DOHH2 (cell line): ENCODE measurements around the gene DISC1.

ENCODE experiments used
- H3F3A ChIP-seq: fragments of 200-600 bp; sonication (generic), shearing (Covaris generic); 2 replicates; pipeline ENCODE4 v1.6.0; 2016; ENCODE audit warnings: antibody characterized with exemption, mild to moderate bottlenecking; ENCODE audit not compliant: control insufficient read depth, insufficient read depth
- H3K27ac ChIP-seq: fragments of 200-600 bp; sonication (generic); 2 replicates; pipeline ENCODE4 v1.5.1; 2014; ENCODE audit warnings: low read depth, mild to moderate bottlenecking, low read length, moderate library complexity
- H3K27me3 ChIP-seq: fragments of 200-600 bp; sonication (generic); 2 replicates; pipeline ENCODE4 v1.6.1; 2014; ENCODE audit warnings: mild to moderate bottlenecking, low read length, mixed read lengths; ENCODE audit not compliant: control insufficient read depth
- H3K36me3 ChIP-seq: fragments of 200-600 bp; sonication (generic); 2 replicates; pipeline ENCODE4 v1.6.1; 2014; ENCODE audit warnings: mild to moderate bottlenecking, low read length, moderate library complexity, mixed read lengths; ENCODE audit not compliant: control insufficient read depth
- H3K4me1 ChIP-seq: fragments of 200-600 bp; sonication (generic); 2 replicates; pipeline ENCODE4 v1.6.1; 2014; ENCODE audit warnings: mild to moderate bottlenecking, low read length, mixed read lengths; ENCODE audit not compliant: control insufficient read depth
- H3K4me2 ChIP-seq: fragments of 200-600 bp; sonication (generic); 2 replicates; pipeline ENCODE4 v1.6.0; 2014; ENCODE audit warnings: mild to moderate bottlenecking, low read length, moderate library complexity
- H3K4me3 ChIP-seq: fragments of 200-600 bp; sonication (generic); 2 replicates; pipeline ENCODE4 v1.5.1; 2014; ENCODE audit warnings: mild to moderate bottlenecking, low read length, mixed read lengths
- H3K79me2 ChIP-seq: fragments of 200-600 bp; sonication (generic); 2 replicates; pipeline ENCODE4 v1.6.1; 2014; ENCODE audit warnings: mild to moderate bottlenecking, low read length, mixed read lengths; ENCODE audit not compliant: control insufficient read depth
- H3K9me2 ChIP-seq: fragments of 200-600 bp; sonication (generic); replicated peaks from 2 replicates; pipeline ENCODE4 v1.6.1; 2014; ENCODE audit warnings: mild to moderate bottlenecking, low read length, mixed read lengths; ENCODE audit not compliant: control insufficient read depth
- H3K9me3 ChIP-seq: fragments of 200-600 bp; sonication (generic); 2 replicates; pipeline ENCODE4 v1.6.1; 2014; ENCODE audit warnings: antibody characterized with exemption, low read length, mixed read lengths; ENCODE audit not compliant: control insufficient read depth, insufficient read depth
- H4K20me1 ChIP-seq: fragments of 200-600 bp; sonication (generic); 2 replicates; pipeline ENCODE4 v1.6.0; 2014; ENCODE audit warnings: low read depth, mild to moderate bottlenecking, antibody characterized with exemption, low read length, moderate library complexity; ENCODE audit not compliant: control insufficient read depth, insufficient read depth
- EZH2phosphoT487 ChIP-seq: fragments of 200-600 bp; sonication (generic); IDR thresholded peaks from 2 replicates; pipeline ENCODE4 v1.6.1; 2017; ENCODE audit warnings: borderline replicate concordance, mild to moderate bottlenecking, antibody characterized with exemption, low read length, moderate library complexity, mixed read lengths
- TF ChIP-seq, protein P1 (sequence below): fragments of 200-600 bp; sonication (generic); IDR thresholded peaks from one replicate; pipeline ENCODE4 v1.5.1; 2014; ENCODE audit warnings: antibody characterized with exemption, mild to moderate bottlenecking, low read depth, low read length; ENCODE audit not compliant: poor library complexity, severe bottlenecking

DISC1 gene

DNA sequence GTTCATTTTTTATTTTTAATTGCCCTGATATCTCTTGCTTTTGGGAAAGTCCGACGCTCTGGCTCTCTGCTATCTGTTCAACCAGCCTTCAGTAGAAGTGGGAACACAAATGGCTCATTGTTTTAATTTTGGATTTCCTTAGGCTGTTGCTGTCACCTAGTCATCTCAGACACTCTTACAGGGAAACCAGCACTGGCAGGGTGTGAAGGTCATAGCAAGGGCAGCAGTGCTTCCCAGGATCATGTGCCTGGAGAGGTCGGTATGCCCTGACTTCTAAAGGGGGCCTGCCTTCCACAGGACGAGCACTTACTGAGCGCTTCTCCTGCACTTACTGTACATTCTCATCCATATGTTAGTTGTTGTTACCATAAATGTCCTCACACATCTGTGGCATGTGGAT is 224.2 kb downstream of the DISC1 start:
- no peaks in the 10 kb centered on the region for H3K27me3 ChIP-seq
- H3K79me2 ChIP-seq: no peaks in the 10 kb centered on the region
- no peak overlapping the region for H3K27ac ChIP-seq
- no peaks in the 10 kb centered on the region for H3K9me2 ChIP-seq
- no peaks in the 10 kb centered on the region for H3K36me3 ChIP-seq
- no peaks in the 10 kb centered on the region for H3K9me3 ChIP-seq
- no peaks in the 10 kb centered on the region for H3K4me1 ChIP-seq
- no peaks in the 10 kb centered on the region for H4K20me1 ChIP-seq
- no peaks in the 10 kb centered on the region for H3F3A ChIP-seq
- no peak overlapping the region for H3K4me3 ChIP-seq
- no peak overlapping the region for H3K4me2 ChIP-seq
- no peak for TF ChIP-seq EZH2phosphoT487
- TF ChIP-seq, protein P1, sequence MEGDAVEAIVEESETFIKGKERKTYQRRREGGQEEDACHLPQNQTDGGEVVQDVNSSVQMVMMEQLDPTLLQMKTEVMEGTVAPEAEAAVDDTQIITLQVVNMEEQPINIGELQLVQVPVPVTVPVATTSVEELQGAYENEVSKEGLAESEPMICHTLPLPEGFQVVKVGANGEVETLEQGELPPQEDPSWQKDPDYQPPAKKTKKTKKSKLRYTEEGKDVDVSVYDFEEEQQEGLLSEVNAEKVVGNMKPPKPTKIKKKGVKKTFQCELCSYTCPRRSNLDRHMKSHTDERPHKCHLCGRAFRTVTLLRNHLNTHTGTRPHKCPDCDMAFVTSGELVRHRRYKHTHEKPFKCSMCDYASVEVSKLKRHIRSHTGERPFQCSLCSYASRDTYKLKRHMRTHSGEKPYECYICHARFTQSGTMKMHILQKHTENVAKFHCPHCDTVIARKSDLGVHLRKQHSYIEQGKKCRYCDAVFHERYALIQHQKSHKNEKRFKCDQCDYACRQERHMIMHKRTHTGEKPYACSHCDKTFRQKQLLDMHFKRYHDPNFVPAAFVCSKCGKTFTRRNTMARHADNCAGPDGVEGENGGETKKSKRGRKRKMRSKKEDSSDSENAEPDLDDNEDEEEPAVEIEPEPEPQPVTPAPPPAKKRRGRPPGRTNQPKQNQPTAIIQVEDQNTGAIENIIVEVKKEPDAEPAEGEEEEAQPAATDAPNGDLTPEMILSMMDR: no peak

- H3F3A ChIP-seq: no peaks in the 10 kb centered on the region
- no peak for TF ChIP-seq EZH2phosphoT487
- TF ChIP-seq, protein P1: no peak
- no peak overlapping the region for H3K4me2 ChIP-seq
Measured at GRCh38 chr1:231853588-231854207, 227.1 kb downstream of the DISC1 start.

GRCh38 chr1:231855361-231855760 is 228.8 kb downstream of the DISC1 start:
- no peaks in the 10 kb centered on the region for H3K4me1 ChIP-seq
- no peaks in the 10 kb centered on the region for H3K9me2 ChIP-seq
- no peak overlapping the region for H3K27ac ChIP-seq
- no peaks in the 10 kb centered on the region for H3K9me3 ChIP-seq
- no peaks in the 10 kb centered on the region for H4K20me1 ChIP-seq
- H3K4me2 ChIP-seq: no peak overlapping the region
- H3K79me2 ChIP-seq: no peaks in the 10 kb centered on the region
- H3K36me3 ChIP-seq: no peaks in the 10 kb centered on the region
- H3K27me3 ChIP-seq: no peaks in the 10 kb centered on the region
- TF ChIP-seq, protein P1: no peak
- TF ChIP-seq EZH2phosphoT487: no peak
- no peak overlapping the region for H3K4me3 ChIP-seq
- H3F3A ChIP-seq: no peaks in the 10 kb centered on the region

More at GRCh38 chr1:231853588-231854207, 227.1 kb downstream of the DISC1 start:
- Histone ChIP-seq H3K36me3 (no peaks in the 10 kb centered on the region), H3K9me2 (no peaks in the 10 kb centered on the region), H4K20me1 (no peaks in the 10 kb centered on the region), H3K79me2 (no peaks in the 10 kb centered on the region), H3K9me3 (no peaks in the 10 kb centered on the region), H3K27me3 (no peaks in the 10 kb centered on the region), H3K27ac (no peak overlapping the region), H3K4me1 (no peaks in the 10 kb centered on the region), H3K4me3 (no peak overlapping the region)
